Measurements from ENCODE around the gene STARD10.
A peak's percentile ranks its signal among the peaks of the same experiment; 100 is the strongest.

STARD10 gene

GRCh38 chr11:72706579-72706978 lies 87.3 kb downstream of the STARD10 start:
- peaks cover 13% of the 10 kb centered on the region for H3K36me3 ChIP-seq (ENCODE audit: insufficient read depth, low read length)
- no peak overlapping the region for H3K9ac ChIP-seq (ENCODE audit: low read depth, low read length)
- H3K27me3 ChIP-seq (ENCODE audit: insufficient read depth, low read length): no peaks in the 10 kb centered on the region
- no peak overlapping the region for H3K4me3 ChIP-seq (ENCODE audit: low read length)
- WGBS: 75% methylated on average over 5 of the region's 5 CpGs
- H3K9me3 ChIP-seq (ENCODE audit: insufficient read depth, low read depth, low read length): no peaks in the 10 kb centered on the region
- peak overlapping the region; percentile 64; the same call in 1 of the 2 replicates for H3K27ac ChIP-seq (ENCODE audit: low read depth, low read length)
- peaks cover 26% of the 10 kb centered on the region for H3K4me1 ChIP-seq (ENCODE audit: insufficient read depth, low read length)

- Histone ChIP-seq H3K9ac (ENCODE audit: low read depth, low read length) (no peak overlapping the region; the same call in 1 of the 2 replicates), H3K27ac (ENCODE audit: low read depth, low read length) (peak overlapping the region; percentile 64), H3K4me3 (ENCODE audit: low read length) (no peak overlapping the region), H3K9me3 (ENCODE audit: insufficient read depth, low read depth, low read length) (no peaks in the 10 kb centered on the region), H3K36me3 (ENCODE audit: insufficient read depth, low read length) (peaks cover 13% of the 10 kb centered on the region), H3K27me3 (ENCODE audit: insufficient read depth, low read length) (no peaks in the 10 kb centered on the region), H3K4me1 (ENCODE audit: insufficient read depth, low read length) (peaks cover 26% of the 10 kb centered on the region)
- WGBS: 61% methylated on average over 12 of the region's 12 CpGs
Observed at GRCh38 chr11:72705442-72706365, 88.1 kb downstream of the STARD10 start.

- WGBS: 40% methylated on average over 3 of the region's 4 CpGs
- no peak overlapping the region; the same call in 1 of the 2 replicates for H3K27ac ChIP-seq (ENCODE audit: low read depth, low read length)
- H3K9me3 ChIP-seq (ENCODE audit: insufficient read depth, low read depth, low read length): no peaks in the 10 kb centered on the region
- H3K36me3 ChIP-seq (ENCODE audit: insufficient read depth, low read length): peaks cover 13% of the 10 kb centered on the region
- no peak overlapping the region for H3K9ac ChIP-seq (ENCODE audit: low read depth, low read length)
- no peaks in the 10 kb centered on the region for H3K27me3 ChIP-seq (ENCODE audit: insufficient read depth, low read length)
- H3K4me1 ChIP-seq (ENCODE audit: insufficient read depth, low read length): peaks cover 26% of the 10 kb centered on the region
- no peak overlapping the region for H3K4me3 ChIP-seq (ENCODE audit: low read length)
Observed at GRCh38 chr11:72704783-72705265, 89.0 kb downstream of the STARD10 start.
